HepG2 (cell line): ENCODE measurements around the gene ZNF234. TPM values are rescaled to one million over a fixed set of nuclear protein-coding genes. Genes with fewer than 3 reads are reported as not detected.

ENCODE experiments used
- AGO2 ChIP-seq: fragments of 200-400 bp; formaldehyde crosslinking; optimal IDR thresholded peaks from 2 replicates; pipeline ENCODE3; 2017; ENCODE audit warnings: mild to moderate bottlenecking, low read depth, low read length, moderate library complexity
- AKAP8 ChIP-seq: sonication (generic); formaldehyde crosslinking; IDR thresholded peaks from 2 replicates; pipeline ENCODE4 v1.5.1; 2020; ENCODE audit warnings: mild to moderate bottlenecking, missing genetic modification reagents
- ETV6 ChIP-seq: sonication (generic); formaldehyde crosslinking; conservative IDR thresholded peaks from 2 replicates; pipeline ENCODE4 v1.4.0; 2020; ENCODE audit warnings: missing genetic modification reagents
- FOXC1 ChIP-seq: sonication (generic); formaldehyde crosslinking; IDR thresholded peaks from 2 replicates; pipeline ENCODE4 v1.8.0; 2022; ENCODE audit warnings: mild to moderate bottlenecking, missing genetic modification reagents, borderline replicate concordance
- GFI1 ChIP-seq: sonication (generic); formaldehyde crosslinking; IDR thresholded peaks from 2 replicates; pipeline ENCODE4 v1.5.0; 2020; ENCODE audit warnings: missing genetic modification reagents, mild to moderate bottlenecking, borderline replicate concordance
- MAF1 ChIP-seq: sonication (generic); formaldehyde crosslinking; IDR thresholded peaks from 2 replicates; pipeline ENCODE4 v1.5.0; 2020; ENCODE audit warnings: missing genetic modification reagents, borderline replicate concordance
- MLLT10 ChIP-seq: sonication (generic); formaldehyde crosslinking; IDR thresholded peaks from 2 replicates; pipeline ENCODE4 v1.4.0; 2020; ENCODE audit warnings: missing genetic modification reagents
- NBN ChIP-seq: fragments of 450-650 bp; conservative IDR thresholded peaks from 2 replicates; pipeline ENCODE4 v1.6.1; 2017
- REL ChIP-seq: sonication (generic); formaldehyde crosslinking; conservative IDR thresholded peaks from 2 replicates; pipeline ENCODE4 v1.8.0; 2022; ENCODE audit warnings: mild to moderate bottlenecking, missing genetic modification reagents, moderate library complexity
- SIX4 ChIP-seq: sonication (generic); formaldehyde crosslinking; IDR thresholded peaks from 2 replicates; pipeline ENCODE4 v1.4.0; 2020; ENCODE audit warnings: missing genetic modification reagents
- SMAD3 ChIP-seq: sonication (generic); formaldehyde crosslinking; IDR thresholded peaks from 2 replicates; pipeline ENCODE4 v1.4.0; 2020; ENCODE audit warnings: missing genetic modification reagents
- SMARCC2 ChIP-seq: fragments of 450-650 bp; IDR thresholded peaks from 2 replicates; pipeline ENCODE4 v1.6.1; 2017; ENCODE audit warnings: antibody characterized with exemption, mild to moderate bottlenecking
- SRF ChIP-seq: IDR thresholded peaks from 2 replicates; pipeline ENCODE4 v1.6.1; 2011; ENCODE audit warnings: mild to moderate bottlenecking, low read depth, low read length, moderate library complexity
- SSRP1 ChIP-seq: IDR thresholded peaks from 2 replicates; pipeline ENCODE4 v1.6.1; 2016; ENCODE audit warnings: control low read depth
- TAF1 ChIP-seq: sonication (generic); formaldehyde crosslinking; IDR thresholded peaks from 2 replicates; pipeline ENCODE4 v1.4.0; 2020; ENCODE audit warnings: missing genetic modification reagents
- TGIF2 ChIP-seq: IDR thresholded peaks from 2 replicates; pipeline ENCODE4 v1.6.1; 2016; ENCODE audit warnings: control low read depth, missing compliant biosample characterization
- ZBTB25 ChIP-seq: IDR thresholded peaks from 2 replicates; pipeline ENCODE4 v1.6.1; 2018; ENCODE audit warnings: missing genetic modification reagents
- ZBTB39 ChIP-seq: sonication (generic); formaldehyde crosslinking; IDR thresholded peaks from 2 replicates; pipeline ENCODE4 v1.5.0; 2020; ENCODE audit warnings: missing genetic modification reagents
- ZKSCAN1 ChIP-seq: fragments of 150-350 bp; IDR thresholded peaks from 2 replicates; pipeline ENCODE4 v1.6.1; 2014; ENCODE audit warnings: low read length
- ZNF331 ChIP-seq: sonication (generic); formaldehyde crosslinking; IDR thresholded peaks from 2 replicates; pipeline ENCODE4 v1.4.0; 2020; ENCODE audit warnings: missing genetic modification reagents
- ZNF367 ChIP-seq: sonication (generic); formaldehyde crosslinking; IDR thresholded peaks from 2 replicates; pipeline ENCODE4 v1.4.0; 2020; ENCODE audit warnings: missing genetic modification reagents, borderline replicate concordance
- ZNF557 ChIP-seq: sonication (generic); formaldehyde crosslinking; IDR thresholded peaks from 2 replicates; pipeline ENCODE4 v1.4.0; 2020; ENCODE audit warnings: missing genetic modification reagents
- ZNF577 ChIP-seq: sonication (generic); formaldehyde crosslinking; IDR thresholded peaks from 2 replicates; pipeline ENCODE4 v1.4.0; 2020; ENCODE audit warnings: mild to moderate bottlenecking, low read depth, missing genetic modification reagents, borderline replicate concordance
- ZNF614 ChIP-seq: IDR thresholded peaks from 2 replicates; pipeline ENCODE4 v1.6.1; 2018; ENCODE audit warnings: missing biosample characterization, missing genetic modification reagents, inconsistent platforms, borderline replicate concordance
- ZNF660 ChIP-seq: sonication (generic); formaldehyde crosslinking; IDR thresholded peaks from 2 replicates; pipeline ENCODE4 v1.5.1; 2020; ENCODE audit warnings: mild to moderate bottlenecking, low read depth, missing genetic modification reagents, borderline replicate concordance
- ZNF75D ChIP-seq: sonication (generic); formaldehyde crosslinking; IDR thresholded peaks from 2 replicates; pipeline ENCODE4 v1.8.1; 2023; ENCODE audit warnings: missing genetic modification reagents, mild to moderate bottlenecking, borderline replicate concordance
- ZSCAN9 ChIP-seq: IDR thresholded peaks from 2 replicates; pipeline ENCODE4 v1.6.1; 2016; ENCODE audit warnings: borderline replicate concordance
- polyA plus RNA-seq, 8 experiments: library from polyadenylated mRNA; depleted of rRNA in 3 of 8; stranded (reverse) in 7 of 8; unstranded in 1 of 8; fragments of >200 nt; fragmentation: Illumina TruSeq in 4 of 8; extraction: Trizol in 4 of 8; gene quantifications; 2 replicates each; pipeline versions ENCODE4 v1.2.1 to v1.2.3, GENCODE V29; 2011 to 2016; ENCODE audit warnings: low read depth in 4 of 8, missing spikeins in 1 of 8, mixed read lengths in 1 of 8; ENCODE audit not compliant: insufficient read depth in 1 of 8
- total RNA-seq, 5 experiments: library from RNA; depleted of rRNA; stranded (reverse); fragments of >200 nt; fragmentation: Illumina TruSeq; extraction: Trizol; gene quantifications; 2 replicates each; pipeline ENCODE4 v1.2.3, GENCODE V29; 2016; ENCODE audit warnings: low read depth in 1 of 5
- TF ChIP-seq, protein P1 (sequence below): sonication (generic); formaldehyde crosslinking; IDR thresholded peaks from 2 replicates; pipeline ENCODE4 v1.4.0; 2020; ENCODE audit warnings: missing genetic modification reagents
- TF ChIP-seq, protein P2 (sequence below): sonication (generic); formaldehyde crosslinking; IDR thresholded peaks from 2 replicates; pipeline ENCODE4 v1.4.0; 2020; ENCODE audit warnings: mild to moderate bottlenecking, missing genetic modification reagents

The ZNF234 gene
- total and polyA plus RNA-seq, 2 of the 13 experiments (the other 11 are each of a cell fraction or from before 2014, with no cell fraction given): 3.5 to 11.2 TPM

GRCh38 chr19:44207126-44207803 is 65.9 kb downstream of the ZNF234 start (continued):
- 0 out of 2 replicates have a peak, but pooled peaks have one; percentile 39 for TF ChIP-seq ZSCAN9
- no peak for TF ChIP-seq TGIF2 (CRISPR knock-in tag)
- peak; percentile 42; the same call in 1 of the 2 replicates for TF ChIP-seq GFI1 (CRISPR knock-in tag)
- TF ChIP-seq, protein P1, sequence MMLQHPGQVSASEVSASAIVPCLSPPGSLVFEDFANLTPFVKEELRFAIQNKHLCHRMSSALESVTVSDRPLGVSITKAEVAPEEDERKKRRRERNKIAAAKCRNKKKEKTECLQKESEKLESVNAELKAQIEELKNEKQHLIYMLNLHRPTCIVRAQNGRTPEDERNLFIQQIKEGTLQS (CRISPR knock-in tag): no peak
- TF ChIP-seq ZBTB39 (CRISPR knock-in tag): no peak
- TF ChIP-seq ZNF331 (CRISPR knock-in tag): no peak; the same call in 1 of the 2 replicates
- no peak; the same call in 1 of the 2 replicates for TF ChIP-seq ZBTB25 (CRISPR knock-in tag)
- peak; percentile 49; the same call in 1 of the 2 replicates for TF ChIP-seq TAF1 (CRISPR knock-in tag)
- TF ChIP-seq SMARCC2: no peak
- no peak for TF ChIP-seq AGO2
- no peak for TF ChIP-seq ZNF660
- TF ChIP-seq SRF: no peak
- TF ChIP-seq ZNF614 (CRISPR knock-in tag): no peak
- no peak for TF ChIP-seq NBN
- peak; percentile 97 for TF ChIP-seq ETV6
- TF ChIP-seq REL (CRISPR knock-in tag): no peak
- TF ChIP-seq SSRP1 (CRISPR knock-in tag): no peak
- TF ChIP-seq ZNF75D (CRISPR knock-in tag): no peak
- TF ChIP-seq MLLT10 (CRISPR knock-in tag): no peak
- TF ChIP-seq ZNF557 (CRISPR knock-in tag): no peak
- TF ChIP-seq, protein P2, sequence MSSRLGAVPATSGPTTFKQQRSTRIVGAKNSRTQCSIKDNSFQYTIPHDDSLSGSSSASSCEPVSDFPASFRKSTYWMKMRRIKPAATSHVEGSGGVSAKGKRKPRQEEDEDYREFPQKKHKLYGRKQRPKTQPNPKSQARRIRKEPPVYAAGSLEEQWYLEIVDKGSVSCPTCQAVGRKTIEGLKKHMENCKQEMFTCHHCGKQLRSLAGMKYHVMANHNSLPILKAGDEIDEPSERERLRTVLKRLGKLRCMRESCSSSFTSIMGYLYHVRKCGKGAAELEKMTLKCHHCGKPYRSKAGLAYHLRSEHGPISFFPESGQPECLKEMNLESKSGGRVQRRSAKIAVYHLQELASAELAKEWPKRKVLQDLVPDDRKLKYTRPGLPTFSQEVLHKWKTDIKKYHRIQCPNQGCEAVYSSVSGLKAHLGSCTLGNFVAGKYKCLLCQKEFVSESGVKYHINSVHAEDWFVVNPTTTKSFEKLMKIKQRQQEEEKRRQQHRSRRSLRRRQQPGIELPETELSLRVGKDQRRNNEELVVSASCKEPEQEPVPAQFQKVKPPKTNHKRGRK (CRISPR knock-in tag): no peak
- no peak for TF ChIP-seq ZNF577 (CRISPR knock-in tag)
- TF ChIP-seq MAF1 (CRISPR knock-in tag): no peak
- peak; percentile 72 for TF ChIP-seq SIX4 (CRISPR knock-in tag)
- peak; percentile 76; the same call in 1 of the 2 replicates for TF ChIP-seq SMAD3 (CRISPR knock-in tag)
- TF ChIP-seq FOXC1 (CRISPR knock-in tag): no peak
- TF ChIP-seq ZNF367 (CRISPR knock-in tag): no peak
- no peak for TF ChIP-seq ZKSCAN1
- no peak for TF ChIP-seq AKAP8
